ENCODE data around the gene NOS1AP. TPM values are rescaled to one million over a fixed set of nuclear protein-coding genes. Genes with fewer than 3 reads are reported as not detected.
A peak's percentile ranks its signal among the peaks of the same experiment; 100 is the strongest.

The NOS1AP gene
- total RNA-seq, 3 donors from 2014 or later: 11.8 to 17.4 (median 14.3) TPM

DNA sequence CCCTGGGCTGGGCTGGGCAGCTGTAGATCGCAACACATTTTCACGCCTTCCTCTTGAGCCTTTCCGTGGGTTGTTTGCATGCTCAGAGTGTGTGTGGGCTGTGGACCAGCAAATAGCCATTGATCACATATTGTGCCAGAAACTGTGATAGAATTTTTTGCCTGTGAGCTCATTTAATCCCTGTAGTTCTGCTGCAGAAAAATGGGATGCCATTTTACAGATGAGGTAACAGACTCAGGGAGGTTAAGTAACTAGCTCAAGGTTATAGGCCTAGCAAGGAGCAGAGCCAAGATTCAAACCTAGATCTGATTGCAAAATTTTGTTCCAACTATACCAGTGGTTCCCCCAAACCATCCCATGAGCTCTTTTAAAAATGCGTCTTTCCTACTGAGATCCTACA, 296.7 kb downstream of the NOS1AP start:
- H3K9me3 ChIP-seq: no peaks in the 10 kb centered on the region
- DNase-seq: no peak
- H3K4me3 ChIP-seq: no peak overlapping the region
- intact Hi-C loops (cut with DNase I, micrococcal nuclease): no loop called here
- no peaks in the 10 kb centered on the region for H3K36me3 ChIP-seq (ENCODE audit: low read depth)
- ATAC-seq: no peak
- TF ChIP-seq, protein P1, sequence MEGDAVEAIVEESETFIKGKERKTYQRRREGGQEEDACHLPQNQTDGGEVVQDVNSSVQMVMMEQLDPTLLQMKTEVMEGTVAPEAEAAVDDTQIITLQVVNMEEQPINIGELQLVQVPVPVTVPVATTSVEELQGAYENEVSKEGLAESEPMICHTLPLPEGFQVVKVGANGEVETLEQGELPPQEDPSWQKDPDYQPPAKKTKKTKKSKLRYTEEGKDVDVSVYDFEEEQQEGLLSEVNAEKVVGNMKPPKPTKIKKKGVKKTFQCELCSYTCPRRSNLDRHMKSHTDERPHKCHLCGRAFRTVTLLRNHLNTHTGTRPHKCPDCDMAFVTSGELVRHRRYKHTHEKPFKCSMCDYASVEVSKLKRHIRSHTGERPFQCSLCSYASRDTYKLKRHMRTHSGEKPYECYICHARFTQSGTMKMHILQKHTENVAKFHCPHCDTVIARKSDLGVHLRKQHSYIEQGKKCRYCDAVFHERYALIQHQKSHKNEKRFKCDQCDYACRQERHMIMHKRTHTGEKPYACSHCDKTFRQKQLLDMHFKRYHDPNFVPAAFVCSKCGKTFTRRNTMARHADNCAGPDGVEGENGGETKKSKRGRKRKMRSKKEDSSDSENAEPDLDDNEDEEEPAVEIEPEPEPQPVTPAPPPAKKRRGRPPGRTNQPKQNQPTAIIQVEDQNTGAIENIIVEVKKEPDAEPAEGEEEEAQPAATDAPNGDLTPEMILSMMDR (IDR thresholded peaks at IDR 0.05): no peak
- peaks cover 19% of the 10 kb centered on the region for H3K4me1 ChIP-seq (ENCODE audit: low read depth)

DNA sequence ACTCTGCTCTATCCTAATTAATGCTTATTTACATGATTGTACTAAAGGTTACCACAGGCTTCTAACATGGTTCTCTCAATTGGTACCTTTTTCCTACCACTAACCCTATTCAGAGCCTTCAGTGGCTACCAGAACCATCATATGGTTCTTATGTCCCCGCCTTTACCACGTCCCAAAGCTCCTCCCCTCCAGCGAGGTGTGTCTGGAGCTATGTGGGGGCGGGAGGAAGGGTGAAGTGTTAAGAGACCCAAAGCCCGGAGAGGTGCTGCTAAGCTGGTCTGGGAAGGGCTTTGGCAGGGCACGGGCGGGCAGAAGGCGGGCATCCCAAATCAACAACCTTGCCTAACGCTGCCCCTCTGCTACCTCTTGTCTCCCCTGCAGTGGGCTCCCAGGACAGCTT, 297.2 kb downstream of the NOS1AP start:
- no peaks in the 10 kb centered on the region for H3K36me3 ChIP-seq (ENCODE audit: low read depth)
- DNase-seq (no peak), ATAC-seq (no peak)
- intact Hi-C loops (cut with DNase I, micrococcal nuclease): no loop called here
- H3K4me3 ChIP-seq: no peak overlapping the region
- TF ChIP-seq, protein P1 (IDR thresholded peaks at IDR 0.05): no peak
- H3K9me3 ChIP-seq: no peaks in the 10 kb centered on the region
- peaks cover 23% of the 10 kb centered on the region for H3K4me1 ChIP-seq (ENCODE audit: low read depth)

DNA sequence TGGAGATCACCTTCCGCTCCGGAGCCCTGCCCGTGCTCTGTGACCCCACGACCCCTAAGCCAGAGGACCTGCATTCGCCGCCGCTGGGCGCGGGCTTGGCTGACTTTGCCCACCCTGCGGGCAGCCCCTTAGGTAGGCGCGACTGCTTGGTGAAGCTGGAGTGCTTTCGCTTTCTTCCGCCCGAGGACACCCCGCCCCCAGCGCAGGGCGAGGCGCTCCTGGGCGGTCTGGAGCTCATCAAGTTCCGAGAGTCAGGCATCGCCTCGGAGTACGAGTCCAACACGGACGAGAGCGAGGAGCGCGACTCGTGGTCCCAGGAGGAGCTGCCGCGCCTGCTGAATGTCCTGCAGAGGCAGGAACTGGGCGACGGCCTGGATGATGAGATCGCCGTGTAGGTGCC, 297.6 kb downstream of the NOS1AP start:
- intact Hi-C loops (cut with DNase I, micrococcal nuclease): no loop called here
- Histone ChIP-seq H3K9me3 (no peaks in the 10 kb centered on the region), H3K4me3 (no peak overlapping the region), H3K36me3 (ENCODE audit: low read depth) (no peaks in the 10 kb centered on the region), H3K4me1 (ENCODE audit: low read depth) (peaks cover 27% of the 10 kb centered on the region)
- DNase-seq: no peak
- TF ChIP-seq, protein P1 (IDR thresholded peaks at IDR 0.05): no peak
- ATAC-seq: no peak

DNA sequence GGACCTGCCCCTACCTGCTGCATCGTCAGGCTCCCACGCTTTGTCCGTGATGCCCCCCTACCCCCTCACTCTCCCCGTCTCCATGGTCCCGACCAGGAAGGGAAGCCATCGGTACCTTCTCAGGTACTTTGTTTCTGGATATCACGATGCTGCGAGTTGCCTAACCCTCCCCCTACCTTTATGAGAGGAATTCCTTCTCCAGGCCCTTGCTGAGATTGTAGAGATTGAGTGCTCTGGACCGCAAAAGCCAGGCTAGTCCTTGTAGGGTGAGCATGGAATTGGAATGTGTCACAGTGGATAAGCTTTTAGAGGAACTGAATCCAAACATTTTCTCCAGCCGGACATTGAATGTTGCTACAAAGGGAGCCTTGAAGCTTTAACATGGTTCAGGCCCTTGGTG, 298.3 kb downstream of the NOS1AP start:
- Histone ChIP-seq H3K36me3 (ENCODE audit: low read depth) (no peaks in the 10 kb centered on the region), H3K4me1 (ENCODE audit: low read depth) (peaks cover 34% of the 10 kb centered on the region), H3K4me3 (no peak overlapping the region), H3K9me3 (no peaks in the 10 kb centered on the region)
- TF ChIP-seq, protein P1 (IDR thresholded peaks at IDR 0.05): no peak
- DNase-seq (no peak), ATAC-seq (no peak)
- intact Hi-C loops (cut with DNase I, micrococcal nuclease): no loop called here

DNA sequence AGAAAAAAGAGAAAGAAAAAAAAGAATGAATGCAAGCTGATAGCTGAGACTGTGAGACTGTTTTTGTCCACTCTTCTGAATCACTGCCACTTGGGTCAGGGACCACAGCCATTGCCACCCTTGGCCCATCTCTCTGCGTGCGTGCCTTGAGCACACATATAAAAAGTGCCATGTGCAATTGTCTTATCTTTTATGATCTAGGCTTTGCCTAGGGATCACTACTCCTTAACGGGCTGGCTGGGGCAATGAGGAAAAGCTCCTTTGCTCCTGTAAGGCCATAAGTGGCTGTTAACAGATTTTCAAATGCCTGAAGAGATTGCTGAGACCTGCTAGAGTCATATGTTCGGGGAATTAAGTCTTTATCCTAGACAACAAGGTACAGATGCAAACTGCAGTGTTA, 299.0 kb downstream of the NOS1AP start:
- no peaks in the 10 kb centered on the region for H3K9me3 ChIP-seq
- DNase-seq: peak in 2 of 3 donors; percentile 68 to 76
- ATAC-seq: peak; percentile 80
- intact Hi-C loops (cut with DNase I, micrococcal nuclease): no loop called here
- H3K4me3 ChIP-seq: no peak overlapping the region
- H3K4me1 ChIP-seq (ENCODE audit: low read depth): peaks cover 35% of the 10 kb centered on the region
- no peaks in the 10 kb centered on the region for H3K36me3 ChIP-seq (ENCODE audit: low read depth)
- TF ChIP-seq, protein P1 (IDR thresholded peaks at IDR 0.05): no peak

DNA sequence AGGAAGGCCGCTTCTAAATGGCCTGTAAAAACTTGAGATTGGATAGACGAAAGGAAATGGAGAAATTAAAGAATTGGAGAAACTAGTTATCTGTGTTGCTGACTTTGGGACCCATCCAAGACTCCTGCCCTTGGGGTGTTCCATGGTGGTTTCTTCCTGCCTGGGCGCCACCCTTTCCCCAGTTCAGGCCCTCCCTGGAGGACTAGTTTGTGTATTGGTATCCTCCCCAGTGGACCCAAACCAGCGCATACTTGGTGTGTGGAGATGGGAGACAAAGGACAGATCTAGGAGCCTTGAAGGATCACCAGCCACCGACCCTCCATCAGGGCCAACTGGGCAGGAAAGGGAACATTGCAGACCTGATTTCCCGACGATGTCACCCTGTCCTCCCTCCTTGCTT, 300.1 kb downstream of the NOS1AP start:
- TF ChIP-seq, protein P1 (IDR thresholded peaks at IDR 0.05): no peak
- intact Hi-C loops (cut with DNase I, micrococcal nuclease): no loop called here
- Histone ChIP-seq H3K36me3 (ENCODE audit: low read depth) (no peaks in the 10 kb centered on the region), H3K9me3 (no peaks in the 10 kb centered on the region), H3K4me1 (ENCODE audit: low read depth) (peaks cover 35% of the 10 kb centered on the region), H3K4me3 (no peak overlapping the region)
- no peak for ATAC-seq
- DNase-seq: no peak

All from mucosa of descending colon (tissue), 3 donors.